Medulla oblongata (tissue), 1 donor: Measurements from ENCODE around the gene KATNAL2.

ENCODE experiments used
- DNase-seq: peaks from one replicate; pipeline ENCODE4 v3.0.0-alpha.2; 2015; ENCODE audit errors: extremely low spot score

KATNAL2 gene

GRCh38 chr18:47110492-47111274 is 193.3 kb downstream of the KATNAL2 start:
- DNase-seq: peak; percentile 20

DNA sequence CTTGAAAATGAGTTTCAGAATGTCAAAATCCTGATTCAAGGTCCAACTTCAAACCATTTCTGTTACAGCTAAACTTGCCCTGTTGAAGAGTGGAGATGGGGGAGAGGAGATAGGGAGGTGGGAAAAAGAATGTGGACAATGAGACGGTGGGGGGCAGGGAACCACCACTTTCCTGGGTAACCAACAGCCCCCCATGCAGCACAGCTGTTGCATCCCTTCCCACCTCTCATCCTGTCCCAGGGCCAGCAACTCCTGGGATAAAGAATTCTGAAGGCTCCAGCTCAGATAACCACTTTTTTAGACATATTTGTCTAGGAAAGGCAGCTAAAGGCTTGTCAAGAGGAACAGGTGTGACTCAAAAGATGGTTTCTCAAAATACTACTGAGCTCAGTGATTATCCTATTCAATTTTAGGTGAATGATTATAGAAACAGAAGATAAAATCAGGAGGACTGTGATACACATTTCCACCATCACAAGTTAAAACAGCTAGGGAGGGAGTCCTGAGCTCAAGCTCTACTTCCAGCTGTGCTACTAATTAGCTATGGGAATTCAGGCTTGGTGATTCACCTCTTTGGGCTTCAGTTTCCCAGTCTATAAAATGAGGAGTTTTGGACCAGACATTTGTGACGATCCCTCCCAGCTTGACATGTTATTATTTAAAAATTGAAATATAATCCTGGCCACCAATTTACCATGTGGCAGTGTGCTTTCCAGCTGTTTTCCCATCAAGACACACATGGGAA is 196.6 kb downstream of the KATNAL2 start:
- no peak for DNase-seq

DNA sequence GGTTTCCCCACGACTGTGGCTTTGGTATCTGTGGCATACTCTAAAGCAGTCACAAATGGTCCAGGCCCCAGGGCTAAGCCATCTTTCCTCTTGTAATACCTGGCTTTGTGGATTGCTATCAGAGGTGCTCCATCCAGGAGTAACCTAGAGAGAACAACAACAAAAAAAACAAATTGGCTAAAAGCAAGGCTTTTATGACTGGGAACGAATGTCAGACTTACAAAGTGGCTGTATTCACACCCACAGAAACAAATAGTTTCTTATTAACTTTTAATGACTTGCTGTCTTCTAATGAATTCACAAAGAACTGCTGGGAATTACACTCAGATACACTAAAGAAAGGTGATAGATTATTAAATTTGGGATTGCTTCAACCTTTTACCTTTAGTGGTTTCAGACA is 197.8 kb downstream of the KATNAL2 start:
- DNase-seq: no peak

GRCh38 chr18:47118981-47119380 is 201.6 kb downstream of the KATNAL2 start:
- no peak for DNase-seq

- no peak for DNase-seq
Observed at GRCh38 chr18:47120428-47120827, 203.0 kb downstream of the KATNAL2 start.

GRCh38 chr18:47121146-47121545 is 203.7 kb downstream of the KATNAL2 start:
- no peak for DNase-seq

DNA sequence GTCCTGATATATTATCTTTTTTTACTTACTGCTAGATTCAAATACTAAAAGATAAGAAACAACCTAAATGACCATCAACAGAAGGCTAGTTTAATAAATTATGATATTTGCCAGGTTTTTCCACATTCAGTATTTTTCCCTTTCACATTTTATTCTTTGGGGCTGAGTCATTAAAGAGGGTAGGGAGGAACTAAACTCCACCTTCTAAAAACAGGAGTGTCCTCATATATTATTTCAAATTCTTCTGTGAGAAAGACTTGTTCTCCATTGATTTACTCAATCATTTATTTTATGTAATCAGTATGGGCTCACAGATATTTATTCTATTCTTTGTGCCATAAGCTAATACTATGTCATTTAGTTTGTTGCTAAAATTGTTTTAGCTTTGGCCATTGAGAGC is 223.9 kb downstream of the KATNAL2 start:
- DNase-seq: no peak

GRCh38 chr18:47143153-47143552 is 225.8 kb downstream of the KATNAL2 start:
- no peak for DNase-seq

GRCh38 chr18:47143899-47144485 is 226.6 kb downstream of the KATNAL2 start:
- DNase-seq: no peak

- DNase-seq: no peak
Observed at GRCh38 chr18:47146206-47146605, 228.8 kb downstream of the KATNAL2 start.

- DNase-seq: peak; percentile 10
Observed at GRCh38 chr18:47149457-47150028, 232.1 kb downstream of the KATNAL2 start.

GRCh38 chr18:47150029-47150823 is 232.8 kb downstream of the KATNAL2 start, which contains the start of gene HDHD2:
Gene HDHD2 (minus strand): TSS chr18:47150500. CDS start chr18:47136439, 14,061 bp downstream.
- DNase-seq: peak; percentile 82

- no peak for DNase-seq
Observed at GRCh38 chr18:47150824-47151366, 233.5 kb downstream of the KATNAL2 start.

DNA sequence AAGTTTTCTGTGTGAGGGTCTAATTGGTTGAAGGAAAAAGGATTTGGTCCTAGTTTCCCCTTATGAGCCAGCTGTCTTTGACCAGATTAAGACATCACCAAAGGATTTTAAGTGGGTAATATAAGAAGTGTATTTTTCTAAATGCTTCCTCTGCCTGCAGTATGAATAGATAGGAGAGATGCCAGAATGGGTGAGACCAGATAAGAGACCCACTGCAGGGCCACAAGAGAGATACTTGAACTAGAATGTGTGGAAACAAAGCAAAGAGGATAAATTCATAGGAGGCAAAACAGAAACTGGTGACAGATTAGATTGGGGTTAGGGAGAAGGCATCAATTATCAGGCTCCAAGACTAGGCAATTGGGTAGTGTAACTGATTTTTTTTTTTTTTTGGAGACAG is 234.0 kb downstream of the KATNAL2 start:
- DNase-seq: no peak
